ENCODE results near the gene ZFP82. TPM values are rescaled to one million over a fixed set of nuclear protein-coding genes. Genes with fewer than 3 reads are reported as not detected.

Gene ZFP82
- total and polyA plus RNA-seq, 3 donors from 2014 or later: 6.5 to 8.3 (median 6.8) TPM

GRCh38 chr19:36377541-36378178 is 40.8 kb downstream of the ZFP82 start:
- intact Hi-C loops (cut with DNase I; ENCODE audit: low total_unique reads): no loop called here
- Histone ChIP-seq H3K27ac (no peak overlapping the region), H3K27me3 (no peaks in the 10 kb centered on the region), H3K9me3 (no peaks in the 10 kb centered on the region), H3K4me1 (peaks cover 8% of the 10 kb centered on the region), H3K36me3 (ENCODE audit: low read depth, missing control alignments) (no peaks in the 10 kb centered on the region), H3K4me3 (no peak overlapping the region)
- WGBS, 2 donors: 37 to 41% methylated on average over 9 to 10 of the region's 10 CpGs
- TF ChIP-seq, protein P1, sequence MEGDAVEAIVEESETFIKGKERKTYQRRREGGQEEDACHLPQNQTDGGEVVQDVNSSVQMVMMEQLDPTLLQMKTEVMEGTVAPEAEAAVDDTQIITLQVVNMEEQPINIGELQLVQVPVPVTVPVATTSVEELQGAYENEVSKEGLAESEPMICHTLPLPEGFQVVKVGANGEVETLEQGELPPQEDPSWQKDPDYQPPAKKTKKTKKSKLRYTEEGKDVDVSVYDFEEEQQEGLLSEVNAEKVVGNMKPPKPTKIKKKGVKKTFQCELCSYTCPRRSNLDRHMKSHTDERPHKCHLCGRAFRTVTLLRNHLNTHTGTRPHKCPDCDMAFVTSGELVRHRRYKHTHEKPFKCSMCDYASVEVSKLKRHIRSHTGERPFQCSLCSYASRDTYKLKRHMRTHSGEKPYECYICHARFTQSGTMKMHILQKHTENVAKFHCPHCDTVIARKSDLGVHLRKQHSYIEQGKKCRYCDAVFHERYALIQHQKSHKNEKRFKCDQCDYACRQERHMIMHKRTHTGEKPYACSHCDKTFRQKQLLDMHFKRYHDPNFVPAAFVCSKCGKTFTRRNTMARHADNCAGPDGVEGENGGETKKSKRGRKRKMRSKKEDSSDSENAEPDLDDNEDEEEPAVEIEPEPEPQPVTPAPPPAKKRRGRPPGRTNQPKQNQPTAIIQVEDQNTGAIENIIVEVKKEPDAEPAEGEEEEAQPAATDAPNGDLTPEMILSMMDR (IDR thresholded peaks at IDR 0.05): no peak
- no peak for TF ChIP-seq POLR2A (IDR thresholded peaks at IDR 0.05)
- no peak for DNase-seq

DNA sequence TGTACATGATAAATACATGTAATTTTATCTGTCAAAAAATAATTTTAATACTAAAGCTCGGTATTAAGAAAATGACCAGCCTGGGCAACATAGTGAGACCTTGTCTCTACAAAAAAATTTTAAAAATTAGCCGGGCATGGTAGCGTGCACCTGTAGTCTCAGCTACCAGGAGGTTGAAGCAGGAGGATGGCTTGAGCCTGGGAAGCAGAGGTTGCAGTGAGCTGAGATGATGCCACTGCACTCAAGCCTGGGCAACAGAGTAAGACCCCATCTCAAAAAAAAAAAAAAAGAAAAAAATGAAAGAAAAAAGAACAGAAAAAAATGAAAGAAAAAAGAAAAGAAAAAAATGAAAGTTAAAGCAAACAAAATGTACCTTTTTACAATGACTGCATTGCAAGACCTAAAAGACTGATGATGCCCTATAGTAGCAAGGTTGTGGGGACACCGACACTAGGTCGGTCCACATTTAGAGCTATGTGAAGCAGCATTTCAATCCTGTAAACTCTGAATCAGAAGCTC is 44.7 kb downstream of the ZFP82 start:
- H3K27me3 ChIP-seq: no peaks in the 10 kb centered on the region
- no peaks in the 10 kb centered on the region for H3K9me3 ChIP-seq
- TF ChIP-seq, protein P1 (IDR thresholded peaks at IDR 0.05): no peak
- no peak for TF ChIP-seq POLR2A (IDR thresholded peaks at IDR 0.05)
- no peak overlapping the region for H3K27ac ChIP-seq
- DNase-seq: no peak
- intact Hi-C loops (cut with DNase I; ENCODE audit: low total_unique reads): no loop called here
- H3K36me3 ChIP-seq (ENCODE audit: low read depth, missing control alignments): no peaks in the 10 kb centered on the region
- no peak overlapping the region for H3K4me3 ChIP-seq
- H3K4me1 ChIP-seq: peaks cover 8% of the 10 kb centered on the region
- WGBS, 2 donors: 95 to 98% methylated on average over 5 of the region's 5 CpGs

DNA sequence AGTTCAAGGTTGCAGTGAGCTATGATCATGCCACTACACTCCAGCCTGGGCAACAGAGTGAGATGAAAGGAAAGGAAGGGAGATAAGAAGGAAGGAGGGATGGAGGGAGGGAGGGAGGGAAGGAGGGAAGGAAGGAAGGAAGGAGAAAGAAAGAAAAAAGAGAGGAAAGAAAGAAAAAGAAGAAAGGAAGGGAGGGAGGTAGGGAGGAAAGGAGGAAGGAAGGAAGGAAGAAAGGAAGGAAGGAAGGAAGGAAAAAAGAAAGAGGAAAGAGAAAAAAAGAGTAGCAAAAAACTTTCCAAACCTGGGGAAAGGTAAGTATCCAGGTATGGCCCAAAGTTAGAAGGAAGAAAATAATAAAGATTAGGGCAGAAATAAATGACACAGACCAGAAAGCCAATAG is 46.6 kb downstream of the ZFP82 start:
- no peak for TF ChIP-seq POLR2A (IDR thresholded peaks at IDR 0.05)
- TF ChIP-seq, protein P1 (IDR thresholded peaks at IDR 0.05): no peak
- Histone ChIP-seq H3K4me1 (no peaks in the 10 kb centered on the region), H3K27ac (no peak overlapping the region), H3K9me3 (no peaks in the 10 kb centered on the region), H3K4me3 (no peak overlapping the region), H3K36me3 (ENCODE audit: low read depth, missing control alignments) (no peaks in the 10 kb centered on the region), H3K27me3 (no peaks in the 10 kb centered on the region)
- no peak for DNase-seq
- intact Hi-C loops (cut with DNase I; ENCODE audit: low total_unique reads): no loop called here

- Histone ChIP-seq H3K9me3 (no peaks in the 10 kb centered on the region), H3K27me3 (no peaks in the 10 kb centered on the region), H3K27ac (no peak overlapping the region), H3K4me3 (no peak overlapping the region), H3K4me1 (no peaks in the 10 kb centered on the region), H3K36me3 (ENCODE audit: low read depth, missing control alignments) (no peaks in the 10 kb centered on the region)
- TF ChIP-seq POLR2A (IDR thresholded peaks at IDR 0.05): no peak
- TF ChIP-seq, protein P1 (IDR thresholded peaks at IDR 0.05): no peak
- no peak for DNase-seq
- intact Hi-C loops (cut with DNase I; ENCODE audit: low total_unique reads): no loop called here
- 79 to 84% methylated on average over 6 of the region's 6 CpGs for WGBS, 2 donors
Measured at GRCh38 chr19:36363845-36364244, 54.6 kb downstream of the ZFP82 start.

Other genes with a start within 250 kb of the ZFP82 start
- 10 to 100 TPM in 1 of 2 donors, 1 to 10 TPM in 1; 7.7 to 10.3 TPM for gene ZNF565, start 204.0 kb downstream of the ZFP82 start, total RNA-seq
- 11.6 TPM for gene ZNF565, start 204.0 kb downstream of the ZFP82 start, polyA plus RNA-seq (ENCODE audit: insufficient read depth, low read depth, low replicate concordance)
- gene ZNF146, start 203.5 kb downstream of the ZFP82 start, total RNA-seq: 10 to 100 TPM; 37.1 to 40.4 TPM
- 12.9 TPM for gene ZNF146, start 203.5 kb downstream of the ZFP82 start, polyA plus RNA-seq (ENCODE audit: insufficient read depth, low read depth, low replicate concordance)
- 1 to 10 TPM; 3.5 to 5.1 TPM for gene ZFP14, start 39.4 kb downstream of the ZFP82 start, total RNA-seq
- 1.1 TPM for gene ZFP14, start 39.4 kb downstream of the ZFP82 start, polyA plus RNA-seq (ENCODE audit: insufficient read depth, low read depth, low replicate concordance)
- gene ZNF566, start 70.9 kb upstream of the ZFP82 start, total RNA-seq: 10 to 100 TPM; 12.1 to 15.0 TPM
- gene ZNF566, start 70.9 kb upstream of the ZFP82 start, polyA plus RNA-seq (ENCODE audit: insufficient read depth, low read depth, low replicate concordance): 7.5 TPM
- gene ZNF260, start 109.6 kb upstream of the ZFP82 start, total RNA-seq: 10 to 100 TPM; 14.2 to 15.4 TPM
- 5.7 TPM for gene ZNF260, start 109.6 kb upstream of the ZFP82 start, polyA plus RNA-seq (ENCODE audit: insufficient read depth, low read depth, low replicate concordance)
- gene ZNF529, start 154.6 kb upstream of the ZFP82 start, total RNA-seq: 10 to 100 TPM; 20.3 to 20.5 TPM
- 18.8 TPM for gene ZNF529, start 154.6 kb upstream of the ZFP82 start, polyA plus RNA-seq (ENCODE audit: insufficient read depth, low read depth, low replicate concordance)
- gene ZNF382, start 186.7 kb upstream of the ZFP82 start, total RNA-seq: 10 to 100 TPM; 21.7 to 26.8 TPM
- gene ZNF382, start 186.7 kb upstream of the ZFP82 start, polyA plus RNA-seq (ENCODE audit: insufficient read depth, low read depth, low replicate concordance): 5.9 TPM
- gene ZNF461, start 248.2 kb upstream of the ZFP82 start, total RNA-seq: 10 to 100 TPM; 10.2 to 12.8 TPM
- gene ZNF461, start 248.2 kb upstream of the ZFP82 start, polyA plus RNA-seq (ENCODE audit: insufficient read depth, low read depth, low replicate concordance): 13.0 TPM

Data from testis (tissue), 3 donors.